Lung (tissue), 12 donors: ENCODE data around the gene GDPD3. TPM values are rescaled to one million over a fixed set of nuclear protein-coding genes. Genes with fewer than 3 reads are reported as not detected.

ENCODE experiments used
- ATAC-seq: fragments of 200-7000 bp; cut with Tn5 transposase; one replicate; pipeline ENCODE4 v1.9.1; 2020; ENCODE audit warnings: moderate number of reproducible peaks; ENCODE audit not compliant: insufficient read depth, low FRiP score
- DNase-seq, 3 donors: peaks; one replicate each; pipeline ENCODE4 v3.0.0-alpha.2; 2013 to 2017
- H3K27ac ChIP-seq, 2 donors: one replicate each; pipeline ENCODE4 v1.5.1; 2013; ENCODE audit warnings: mild to moderate bottlenecking in 2 of 2, moderate library complexity in 2 of 2, control low read depth in 1 of 2, inconsistent platforms in 1 of 2, low read depth in 1 of 2, low read length in 1 of 2
- H3K27me3 ChIP-seq, 3 donors: one replicate each; pipeline ENCODE4 v1.5.1; 2013; ENCODE audit warnings: low read length in 2 of 3; ENCODE audit not compliant: control insufficient read depth in 3 of 3, insufficient read depth in 3 of 3
- H3K36me3 ChIP-seq, 4 donors: one replicate each; pipeline ENCODE4 v1.5.1; 2013; ENCODE audit warnings: low read length in 4 of 4, mild to moderate bottlenecking in 1 of 4, moderate library complexity in 1 of 4; ENCODE audit not compliant: control insufficient read depth in 4 of 4, insufficient read depth in 4 of 4
- H3K4me1 ChIP-seq, 5 donors: one replicate each; pipeline ENCODE4 v1.5.1; 2013; ENCODE audit warnings: low read length in 5 of 5, mild to moderate bottlenecking in 2 of 5, moderate library complexity in 1 of 5; ENCODE audit not compliant: control insufficient read depth in 5 of 5, insufficient read depth in 5 of 5
- H3K4me3 ChIP-seq: one replicate; pipeline ENCODE4 v1.5.1; 2013; ENCODE audit warnings: mild to moderate bottlenecking, control low read depth, moderate library complexity
- H3K9ac ChIP-seq, 2 donors: one replicate each; pipeline ENCODE4 v1.5.1; 2013; ENCODE audit warnings: low read length in 2 of 2, control low read depth in 1 of 2; ENCODE audit not compliant: insufficient read depth in 1 of 2
- H3K9me3 ChIP-seq, 4 donors: one replicate each; pipeline ENCODE4 v1.5.1; 2013; ENCODE audit warnings: low read length in 3 of 4, mild to moderate bottlenecking in 1 of 4, moderate library complexity in 1 of 4; ENCODE audit not compliant: control insufficient read depth in 4 of 4, insufficient read depth in 3 of 4
- WGBS, 2 donors: extraction: QIAGEN DNeasy Blood & Tissue Kit; methylation state at CpG; one replicate each; pipeline ENCODE4 v1.1.7; 2013; 5-methylcytosine and 5-hydroxymethylcytosine counted together
- polyA plus RNA-seq, 2 donors: library from polyadenylated mRNA; stranded (reverse); fragments of 200-250 nt; gene quantifications; one replicate each; pipeline ENCODE4 v1.2.1, GENCODE V29; 2013
- total RNA-seq, 2 donors: library from RNA; depleted of rRNA in 1 of 2; stranded (reverse); fragments of >200 nt in 1 of 2; gene quantifications; one replicate each; pipeline ENCODE4 v1.2.1, GENCODE V29; 2014 to 2021
- TF ChIP-seq, protein P1 (sequence below): IDR thresholded peaks from 2 replicates; pipeline ENCODE4 v1.5.1; 2012; ENCODE audit warnings: mild to moderate bottlenecking; ENCODE audit errors: control extremely low read depth, extremely low read depth
- donor health status: control.
- donor health status: control.
- donor health status: Bipolar disorder and iron deficiency.
- donor health status: healthy.
- donor health status: DM: yes; HTN: yes; CAD: no.

The GDPD3 gene
- total and polyA plus RNA-seq, 4 donors = 4.1 to 6.0 (median 5.5) TPM

DNA sequence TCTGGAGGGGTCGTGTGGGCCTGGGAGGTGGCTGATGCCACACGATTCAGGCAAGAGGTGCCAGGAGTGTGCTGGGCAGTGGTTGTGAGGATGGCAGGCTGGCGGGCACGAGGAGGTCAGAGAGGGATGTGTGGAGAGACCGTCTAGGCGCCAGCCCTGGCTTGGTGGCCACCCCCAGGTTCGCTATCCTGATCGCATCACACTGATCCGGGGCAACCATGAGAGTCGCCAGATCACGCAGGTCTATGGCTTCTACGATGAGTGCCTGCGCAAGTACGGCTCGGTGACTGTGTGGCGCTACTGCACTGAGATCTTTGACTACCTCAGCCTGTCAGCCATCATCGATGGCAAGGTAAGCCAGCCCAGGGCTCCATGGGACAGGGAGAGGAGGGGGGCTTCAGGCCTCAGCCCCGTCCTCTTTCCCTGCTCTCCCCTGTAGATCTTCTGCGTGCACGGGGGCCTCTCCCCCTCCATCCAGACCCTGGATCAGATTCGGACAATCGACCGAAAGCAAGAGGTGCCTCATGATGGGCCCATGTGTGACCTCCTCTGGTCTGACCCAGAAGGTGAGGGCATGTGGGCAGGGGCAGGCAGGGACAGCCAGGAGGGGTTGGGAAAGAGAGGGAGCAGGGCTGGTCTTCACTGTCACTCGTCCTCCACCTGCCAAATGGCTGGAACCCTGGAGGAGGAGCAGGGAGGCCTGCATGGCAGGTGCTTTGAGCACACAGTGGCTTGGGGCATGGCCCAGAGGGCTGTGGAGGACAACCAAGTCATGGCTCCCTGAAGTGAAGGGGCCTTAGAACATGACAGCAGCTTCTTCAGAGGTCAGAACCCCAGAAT is 29.9 kb downstream of the GDPD3 start:
- Histone ChIP-seq H3K27me3 (no peaks in the 10 kb centered on the region), H3K4me3 (no peak overlapping the region), H3K36me3 (peaks cover 21 to 63% (median 38%) of the 10 kb centered on the region in 4 donors), H3K4me1 (no peaks in the 10 kb centered on the region), H3K9ac (no peak overlapping the region), H3K27ac (no peak overlapping the region), H3K9me3 (no peaks in the 10 kb centered on the region)
- ATAC-seq (no peak), DNase-seq (no peak)
- 94 to 95% methylated on average over 24 of the region's 24 CpGs for WGBS, 2 donors
- TF ChIP-seq, protein P1, sequence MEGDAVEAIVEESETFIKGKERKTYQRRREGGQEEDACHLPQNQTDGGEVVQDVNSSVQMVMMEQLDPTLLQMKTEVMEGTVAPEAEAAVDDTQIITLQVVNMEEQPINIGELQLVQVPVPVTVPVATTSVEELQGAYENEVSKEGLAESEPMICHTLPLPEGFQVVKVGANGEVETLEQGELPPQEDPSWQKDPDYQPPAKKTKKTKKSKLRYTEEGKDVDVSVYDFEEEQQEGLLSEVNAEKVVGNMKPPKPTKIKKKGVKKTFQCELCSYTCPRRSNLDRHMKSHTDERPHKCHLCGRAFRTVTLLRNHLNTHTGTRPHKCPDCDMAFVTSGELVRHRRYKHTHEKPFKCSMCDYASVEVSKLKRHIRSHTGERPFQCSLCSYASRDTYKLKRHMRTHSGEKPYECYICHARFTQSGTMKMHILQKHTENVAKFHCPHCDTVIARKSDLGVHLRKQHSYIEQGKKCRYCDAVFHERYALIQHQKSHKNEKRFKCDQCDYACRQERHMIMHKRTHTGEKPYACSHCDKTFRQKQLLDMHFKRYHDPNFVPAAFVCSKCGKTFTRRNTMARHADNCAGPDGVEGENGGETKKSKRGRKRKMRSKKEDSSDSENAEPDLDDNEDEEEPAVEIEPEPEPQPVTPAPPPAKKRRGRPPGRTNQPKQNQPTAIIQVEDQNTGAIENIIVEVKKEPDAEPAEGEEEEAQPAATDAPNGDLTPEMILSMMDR = no peak

DNA sequence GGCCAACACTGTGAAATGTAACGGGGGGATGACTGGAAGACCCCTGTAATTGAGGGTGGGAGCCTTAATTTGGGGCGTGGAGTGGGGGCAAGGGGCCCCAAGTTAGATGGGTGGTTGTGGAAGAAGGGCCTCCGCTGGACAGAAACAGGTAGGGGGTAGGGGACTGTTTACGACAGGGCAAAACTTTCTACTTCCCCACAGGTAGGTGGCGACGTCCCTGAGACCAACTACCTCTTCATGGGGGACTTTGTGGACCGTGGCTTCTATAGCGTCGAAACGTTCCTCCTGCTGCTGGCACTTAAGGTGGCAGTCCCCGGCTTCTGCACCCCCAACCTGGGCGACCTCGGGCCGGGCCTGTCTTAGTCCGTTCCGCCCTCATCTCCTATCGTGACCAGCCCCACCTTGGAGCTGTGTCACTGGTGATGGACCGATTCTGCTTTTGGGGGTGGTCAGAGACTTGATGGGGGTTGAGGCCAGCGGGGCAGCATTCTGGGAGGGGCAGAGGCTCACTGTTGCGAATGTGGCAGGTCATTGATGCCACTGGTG is 30.7 kb downstream of the GDPD3 start:
- H3K4me3 ChIP-seq = no peak overlapping the region
- no peak for ATAC-seq
- no peak for DNase-seq
- H3K36me3 ChIP-seq = peaks cover 21 to 67% (median 39%) of the 10 kb centered on the region in 4 donors
- peaks cover 0 to 2% (median 0%) of the 10 kb centered on the region in 5 donors for H3K4me1 ChIP-seq
- 86 to 89% methylated on average over 20 of the region's 20 CpGs for WGBS, 2 donors
- no peak overlapping the region for H3K9ac ChIP-seq
- TF ChIP-seq, protein P1 = no peak
- no peak overlapping the region for H3K27ac ChIP-seq
- H3K27me3 ChIP-seq = no peaks in the 10 kb centered on the region
- no peaks in the 10 kb centered on the region for H3K9me3 ChIP-seq

DNA sequence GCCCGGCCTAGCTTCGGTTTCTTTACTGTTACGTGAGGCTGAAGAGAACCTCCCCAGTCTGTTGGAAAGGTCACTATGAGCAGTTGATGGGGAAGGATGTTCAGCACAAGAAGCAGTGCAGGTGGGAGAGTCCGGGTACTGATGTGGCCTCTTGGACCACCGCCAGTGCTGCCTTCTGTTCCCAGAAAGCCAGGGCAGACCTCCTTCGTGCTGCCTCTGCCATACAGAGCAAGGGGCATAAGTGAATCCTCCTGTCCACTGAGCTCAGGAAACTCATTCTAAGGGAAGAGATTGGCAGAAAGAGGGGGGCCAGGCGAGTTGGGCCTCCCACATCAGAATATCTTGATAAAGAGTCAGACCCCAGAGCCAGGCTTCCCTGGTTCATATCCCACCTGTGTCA is 33.9 kb downstream of the GDPD3 start:
- WGBS, 2 donors = 92 to 96% methylated on average over 7 of the region's 7 CpGs
- DNase-seq (no peak), ATAC-seq (no peak)
- no peaks in the 10 kb centered on the region for H3K9me3 ChIP-seq
- H3K9ac ChIP-seq = no peak overlapping the region
- no peaks in the 10 kb centered on the region for H3K27me3 ChIP-seq
- H3K36me3 ChIP-seq = peaks cover 17 to 52% (median 42%) of the 10 kb centered on the region in 4 donors
- no peak overlapping the region for H3K4me3 ChIP-seq
- no peak overlapping the region for H3K27ac ChIP-seq
- TF ChIP-seq, protein P1 = no peak
- H3K4me1 ChIP-seq = peaks cover 4 to 20% (median 8%) of the 10 kb centered on the region in 5 donors
